ENCODE results near the gene TBXA2R.
"Not testable (repeated sequence)": the region's sequence is repeated elsewhere in the genome, so short reads cannot be mapped to it uniquely, and the experiment has no call there.

DNA sequence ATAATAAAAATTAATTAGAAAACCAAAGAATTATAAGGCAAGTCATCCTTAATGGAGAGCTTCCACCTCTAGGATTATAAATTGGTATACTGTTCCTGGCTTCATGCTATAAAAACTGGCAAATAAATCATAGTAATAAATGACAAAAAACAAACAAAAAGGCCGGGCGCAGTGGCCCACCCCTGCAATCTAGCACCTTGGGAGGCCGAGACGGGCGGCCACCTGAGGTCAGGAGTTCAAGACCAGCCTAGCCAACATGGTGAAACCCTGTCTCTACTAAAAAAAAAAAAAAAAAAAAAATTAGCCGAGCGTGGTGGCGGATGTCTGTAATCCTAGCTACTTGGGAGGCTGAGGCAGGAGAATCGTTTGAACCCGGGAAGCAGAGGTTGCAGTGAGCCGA is 36.6 kb downstream of the TBXA2R start:
- TF ChIP-seq, protein P1, sequence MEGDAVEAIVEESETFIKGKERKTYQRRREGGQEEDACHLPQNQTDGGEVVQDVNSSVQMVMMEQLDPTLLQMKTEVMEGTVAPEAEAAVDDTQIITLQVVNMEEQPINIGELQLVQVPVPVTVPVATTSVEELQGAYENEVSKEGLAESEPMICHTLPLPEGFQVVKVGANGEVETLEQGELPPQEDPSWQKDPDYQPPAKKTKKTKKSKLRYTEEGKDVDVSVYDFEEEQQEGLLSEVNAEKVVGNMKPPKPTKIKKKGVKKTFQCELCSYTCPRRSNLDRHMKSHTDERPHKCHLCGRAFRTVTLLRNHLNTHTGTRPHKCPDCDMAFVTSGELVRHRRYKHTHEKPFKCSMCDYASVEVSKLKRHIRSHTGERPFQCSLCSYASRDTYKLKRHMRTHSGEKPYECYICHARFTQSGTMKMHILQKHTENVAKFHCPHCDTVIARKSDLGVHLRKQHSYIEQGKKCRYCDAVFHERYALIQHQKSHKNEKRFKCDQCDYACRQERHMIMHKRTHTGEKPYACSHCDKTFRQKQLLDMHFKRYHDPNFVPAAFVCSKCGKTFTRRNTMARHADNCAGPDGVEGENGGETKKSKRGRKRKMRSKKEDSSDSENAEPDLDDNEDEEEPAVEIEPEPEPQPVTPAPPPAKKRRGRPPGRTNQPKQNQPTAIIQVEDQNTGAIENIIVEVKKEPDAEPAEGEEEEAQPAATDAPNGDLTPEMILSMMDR (IDR thresholded peaks at IDR 0.05; ENCODE audit: poor library complexity) = not testable (repeated sequence)
- TF ChIP-seq EZH2 (IDR thresholded peaks at IDR 0.05; ENCODE audit: borderline replicate concordance) = not testable (repeated sequence)
